ENCODE measurements around the gene SGPP2. TPM values are rescaled to one million over a fixed set of nuclear protein-coding genes. Genes with fewer than 3 reads are reported as not detected.

The SGPP2 gene
- total RNA-seq, 1 experiment from 2014 or later = 0.09 TPM

DNA sequence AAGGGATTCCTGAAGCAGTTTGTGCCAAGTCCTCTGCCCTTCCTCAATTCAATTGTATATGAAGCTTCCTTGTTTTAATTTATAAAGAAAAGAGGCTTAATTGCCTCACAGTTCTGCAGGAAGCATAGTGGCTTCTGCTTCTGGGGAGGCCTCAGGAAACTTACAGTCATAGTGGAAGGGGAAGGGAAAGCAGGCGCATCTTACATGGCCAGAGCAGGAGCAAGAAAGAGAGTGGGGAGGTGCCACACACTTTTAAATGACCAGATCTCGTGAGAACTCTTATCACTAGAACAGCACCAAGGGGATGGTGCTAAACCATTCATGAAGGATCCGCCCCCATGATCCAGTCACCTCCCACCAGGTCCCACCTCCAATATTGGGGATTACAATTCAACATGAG lies 114.2 kb downstream of the SGPP2 start:
- Histone ChIP-seq H3K27me3 (replicated peaks; ENCODE audit: insufficient read depth, low read depth, low read length, poor library complexity) (no peaks in the 10 kb centered on the region), H3K9me3 (ENCODE audit: low read depth, low read length, poor library complexity, severe bottlenecking) (no peaks in the 10 kb centered on the region), H3K27ac (ENCODE audit: low read depth, low read length, poor library complexity, severe bottlenecking) (no peak overlapping the region), H3K36me3 (ENCODE audit: insufficient read depth, low read length, poor library complexity, severe bottlenecking) (no peaks in the 10 kb centered on the region), H3K4me3 (ENCODE audit: low read depth, low read length, poor library complexity, severe bottlenecking) (no peak overlapping the region), H3K4me1 (ENCODE audit: insufficient read depth, low read length, poor library complexity, severe bottlenecking) (no peaks in the 10 kb centered on the region)
- POLR2A ChIA-PET (ENCODE audit: low non-redundant PET) = no interaction called here
- TF ChIP-seq EZH2 (IDR thresholded peaks at IDR 0.05; ENCODE audit: borderline replicate concordance, low read depth, low read length, poor library complexity, severe bottlenecking) = no peak
- TF ChIP-seq, protein P1, sequence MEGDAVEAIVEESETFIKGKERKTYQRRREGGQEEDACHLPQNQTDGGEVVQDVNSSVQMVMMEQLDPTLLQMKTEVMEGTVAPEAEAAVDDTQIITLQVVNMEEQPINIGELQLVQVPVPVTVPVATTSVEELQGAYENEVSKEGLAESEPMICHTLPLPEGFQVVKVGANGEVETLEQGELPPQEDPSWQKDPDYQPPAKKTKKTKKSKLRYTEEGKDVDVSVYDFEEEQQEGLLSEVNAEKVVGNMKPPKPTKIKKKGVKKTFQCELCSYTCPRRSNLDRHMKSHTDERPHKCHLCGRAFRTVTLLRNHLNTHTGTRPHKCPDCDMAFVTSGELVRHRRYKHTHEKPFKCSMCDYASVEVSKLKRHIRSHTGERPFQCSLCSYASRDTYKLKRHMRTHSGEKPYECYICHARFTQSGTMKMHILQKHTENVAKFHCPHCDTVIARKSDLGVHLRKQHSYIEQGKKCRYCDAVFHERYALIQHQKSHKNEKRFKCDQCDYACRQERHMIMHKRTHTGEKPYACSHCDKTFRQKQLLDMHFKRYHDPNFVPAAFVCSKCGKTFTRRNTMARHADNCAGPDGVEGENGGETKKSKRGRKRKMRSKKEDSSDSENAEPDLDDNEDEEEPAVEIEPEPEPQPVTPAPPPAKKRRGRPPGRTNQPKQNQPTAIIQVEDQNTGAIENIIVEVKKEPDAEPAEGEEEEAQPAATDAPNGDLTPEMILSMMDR (conservative IDR thresholded peaks at IDR 0.05; ENCODE audit: low read depth, low read length) = no peak
- CTCF ChIA-PET = no interaction called here
- BruUV-seq (replicated peaks) = no TSS peak
- DNase-seq (ENCODE audit: low spot score) = no peak
- intact Hi-C loops (cut with micrococcal nuclease; ENCODE audit: unreplicated experiment) = no loop called here

DNA sequence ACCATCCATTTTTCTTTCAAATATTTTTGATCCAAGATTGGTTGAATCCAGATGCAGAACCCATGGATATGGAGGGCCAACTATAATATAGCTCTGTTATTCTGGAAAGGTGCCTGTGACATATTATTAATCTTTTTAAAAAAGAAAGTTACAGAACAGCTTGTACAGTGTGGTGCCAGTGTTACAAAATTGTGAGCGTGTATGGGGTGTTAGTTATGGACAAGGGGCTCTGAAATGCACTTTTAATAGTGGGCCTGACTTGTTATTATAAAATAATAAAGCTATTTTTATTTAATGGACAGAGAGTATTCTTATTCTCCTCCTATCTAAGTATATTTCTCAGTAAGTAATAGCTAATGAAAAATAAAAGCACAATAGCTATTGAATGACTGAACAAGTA lies 120.3 kb downstream of the SGPP2 start:
- no TSS peak for BruUV-seq (replicated peaks)
- H3K4me3 ChIP-seq (ENCODE audit: low read depth, low read length, poor library complexity, severe bottlenecking) = no peak overlapping the region
- no peaks in the 10 kb centered on the region for H3K4me1 ChIP-seq (ENCODE audit: insufficient read depth, low read length, poor library complexity, severe bottlenecking)
- intact Hi-C loops (cut with micrococcal nuclease; ENCODE audit: unreplicated experiment) = no loop called here
- H3K27ac ChIP-seq (ENCODE audit: low read depth, low read length, poor library complexity, severe bottlenecking) = no peak overlapping the region
- no peak for TF ChIP-seq EZH2 (IDR thresholded peaks at IDR 0.05; ENCODE audit: borderline replicate concordance, low read depth, low read length, poor library complexity, severe bottlenecking)
- TF ChIP-seq, protein P1 (conservative IDR thresholded peaks at IDR 0.05; ENCODE audit: low read depth, low read length) = no peak
- CTCF ChIA-PET = interaction anchor here (0.6 kb wide), 1 partner anchor 118 kb away, joined by 5 read pairs; no protein-coding TSS in a partner anchor
- POLR2A ChIA-PET (ENCODE audit: low non-redundant PET) = interaction anchor here (0.7 to 0.8 kb wide), 2 partner anchors 9 to 417 kb away, joined by 8 to 11 read pairs; no protein-coding TSS in a partner anchor
- H3K36me3 ChIP-seq (ENCODE audit: insufficient read depth, low read length, poor library complexity, severe bottlenecking) = no peaks in the 10 kb centered on the region
- H3K9me3 ChIP-seq (ENCODE audit: low read depth, low read length, poor library complexity, severe bottlenecking) = no peaks in the 10 kb centered on the region
- H3K27me3 ChIP-seq (replicated peaks; ENCODE audit: insufficient read depth, low read depth, low read length, poor library complexity) = no peaks in the 10 kb centered on the region
- no peak for DNase-seq (ENCODE audit: low spot score)

DNA sequence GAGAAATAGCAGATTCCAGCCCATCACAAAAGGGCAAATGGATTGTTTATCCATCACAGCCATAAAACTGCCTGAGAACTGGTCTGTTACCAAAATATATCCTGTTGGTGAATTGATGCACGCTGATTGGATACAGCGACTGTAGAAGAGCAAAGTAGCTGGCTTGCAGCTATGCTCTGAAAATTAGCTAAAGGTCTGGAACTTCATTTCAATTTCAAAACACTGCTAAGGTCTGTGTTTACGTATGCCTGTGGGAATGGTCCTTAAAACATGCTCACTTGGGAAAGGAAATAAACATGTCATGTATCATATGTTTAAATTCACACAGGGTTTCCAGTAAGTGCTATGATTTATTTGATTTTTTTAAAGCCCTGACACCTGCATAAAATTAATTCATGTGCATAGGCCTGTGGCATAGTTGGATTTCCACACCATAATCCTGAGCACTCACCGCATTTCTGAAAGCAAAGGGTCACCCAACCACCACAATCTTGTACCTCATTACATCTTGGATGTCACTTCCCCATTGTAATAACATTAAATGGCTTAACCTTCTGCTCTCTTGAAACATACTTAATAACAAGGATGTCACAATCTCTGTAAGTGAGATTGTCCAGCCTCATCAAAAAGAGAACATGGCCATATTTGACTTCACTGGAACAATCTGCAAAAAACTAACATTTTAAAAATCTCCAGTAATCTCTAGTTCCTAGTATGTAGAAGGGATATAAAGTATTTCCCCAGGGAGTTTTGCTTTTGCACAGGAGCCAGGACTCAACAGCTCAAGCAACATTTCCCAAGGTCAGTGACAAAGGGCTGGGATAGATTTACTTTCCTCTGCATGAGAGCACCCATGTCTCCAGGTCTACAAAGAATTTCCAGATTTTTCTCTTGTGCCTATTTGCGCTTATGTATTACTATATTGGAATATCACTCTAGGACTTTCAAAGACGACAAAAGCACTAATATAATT lies 121.8 kb downstream of the SGPP2 start:
- no peak for DNase-seq (ENCODE audit: low spot score)
- no peak for TF ChIP-seq EZH2 (IDR thresholded peaks at IDR 0.05; ENCODE audit: borderline replicate concordance, low read depth, low read length, poor library complexity, severe bottlenecking)
- TF ChIP-seq, protein P1 (conservative IDR thresholded peaks at IDR 0.05; ENCODE audit: low read depth, low read length) = no peak
- POLR2A ChIA-PET (ENCODE audit: low non-redundant PET) = no interaction called here
- intact Hi-C loops (cut with micrococcal nuclease; ENCODE audit: unreplicated experiment) = no loop called here
- CTCF ChIA-PET = interaction anchor here (0.6 kb wide), 1 partner anchor 491 kb away, joined by 3 read pairs; no protein-coding TSS in a partner anchor
- Histone ChIP-seq H3K27me3 (replicated peaks; ENCODE audit: insufficient read depth, low read depth, low read length, poor library complexity) (no peaks in the 10 kb centered on the region), H3K4me3 (ENCODE audit: low read depth, low read length, poor library complexity, severe bottlenecking) (no peak overlapping the region), H3K27ac (ENCODE audit: low read depth, low read length, poor library complexity, severe bottlenecking) (no peak overlapping the region), H3K36me3 (ENCODE audit: insufficient read depth, low read length, poor library complexity, severe bottlenecking) (no peaks in the 10 kb centered on the region), H3K9me3 (ENCODE audit: low read depth, low read length, poor library complexity, severe bottlenecking) (no peaks in the 10 kb centered on the region), H3K4me1 (ENCODE audit: insufficient read depth, low read length, poor library complexity, severe bottlenecking) (no peaks in the 10 kb centered on the region)
- BruUV-seq (replicated peaks) = no TSS peak
